Gastroesophageal sphincter (tissue), 3 donors: Measurements from ENCODE around the gene SYNGR4.

Experiments
- EP300 ChIP-seq: sonication (generic); formaldehyde crosslinking; IDR thresholded peaks from one replicate; pipeline ENCODE4 v1.6.1; 2017; ENCODE audit warnings: antibody characterized with exemption, mild to moderate bottlenecking
- TF ChIP-seq, protein P1 (sequence below), 4 experiments: fragments of 200-600 bp in 2 of 4; fragments of 450-650 bp in 2 of 4; sonication (generic) in 1 of 4; IDR thresholded peaks; one replicate each; pipeline ENCODE4 v1.5.1; 2017 to 2019; ENCODE audit warnings: antibody characterized with exemption in 4 of 4, mild to moderate bottlenecking in 2 of 4, moderate library complexity in 2 of 4

- TF ChIP-seq, protein P1, sequence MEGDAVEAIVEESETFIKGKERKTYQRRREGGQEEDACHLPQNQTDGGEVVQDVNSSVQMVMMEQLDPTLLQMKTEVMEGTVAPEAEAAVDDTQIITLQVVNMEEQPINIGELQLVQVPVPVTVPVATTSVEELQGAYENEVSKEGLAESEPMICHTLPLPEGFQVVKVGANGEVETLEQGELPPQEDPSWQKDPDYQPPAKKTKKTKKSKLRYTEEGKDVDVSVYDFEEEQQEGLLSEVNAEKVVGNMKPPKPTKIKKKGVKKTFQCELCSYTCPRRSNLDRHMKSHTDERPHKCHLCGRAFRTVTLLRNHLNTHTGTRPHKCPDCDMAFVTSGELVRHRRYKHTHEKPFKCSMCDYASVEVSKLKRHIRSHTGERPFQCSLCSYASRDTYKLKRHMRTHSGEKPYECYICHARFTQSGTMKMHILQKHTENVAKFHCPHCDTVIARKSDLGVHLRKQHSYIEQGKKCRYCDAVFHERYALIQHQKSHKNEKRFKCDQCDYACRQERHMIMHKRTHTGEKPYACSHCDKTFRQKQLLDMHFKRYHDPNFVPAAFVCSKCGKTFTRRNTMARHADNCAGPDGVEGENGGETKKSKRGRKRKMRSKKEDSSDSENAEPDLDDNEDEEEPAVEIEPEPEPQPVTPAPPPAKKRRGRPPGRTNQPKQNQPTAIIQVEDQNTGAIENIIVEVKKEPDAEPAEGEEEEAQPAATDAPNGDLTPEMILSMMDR (IDR thresholded peaks at IDR 0.05) = no peak
- no peak for TF ChIP-seq EP300
Observed at GRCh38 chr19:48396824-48397176, 32.6 kb downstream of the SYNGR4 start.
